Left lobe of liver (tissue), 2 donors: ENCODE measurements around the gene DHFR. TPM values are rescaled to one million over a fixed set of nuclear protein-coding genes. Genes with fewer than 3 reads are reported as not detected.
"Not testable (repeated sequence)": the region's sequence is repeated elsewhere in the genome, so short reads cannot be mapped to it uniquely, and the experiment has no call there.

Experiments used
- ATAC-seq: fragments of 200-7000 bp; cut with Tn5 transposase; one replicate; pipeline ENCODE4 v1.9.1; 2020; ENCODE audit warnings: mild to moderate bottlenecking, moderate library complexity
- DNase-seq: peaks from one replicate; pipeline ENCODE4 v3.0.0-alpha.2; 2020; ENCODE audit warnings: low spot score
- total RNA-seq: library from RNA; stranded (reverse); gene quantifications from one replicate; pipeline ENCODE4 v1.2.1, GENCODE V29; 2021
- donor health status: DM: no; HTN: no; CAD: no; lungs with moderate emphysema.
- donor health status: DM: no; HTN: yes; CAD: no.

DHFR gene
- total RNA-seq, 1 donor from 2014 or later = 23.1 TPM

- ATAC-seq (no peak), DNase-seq (no peak)
These were observed 53.7 kb downstream of the DHFR start for GRCh38 chr5:80600943-80601693.

DNA sequence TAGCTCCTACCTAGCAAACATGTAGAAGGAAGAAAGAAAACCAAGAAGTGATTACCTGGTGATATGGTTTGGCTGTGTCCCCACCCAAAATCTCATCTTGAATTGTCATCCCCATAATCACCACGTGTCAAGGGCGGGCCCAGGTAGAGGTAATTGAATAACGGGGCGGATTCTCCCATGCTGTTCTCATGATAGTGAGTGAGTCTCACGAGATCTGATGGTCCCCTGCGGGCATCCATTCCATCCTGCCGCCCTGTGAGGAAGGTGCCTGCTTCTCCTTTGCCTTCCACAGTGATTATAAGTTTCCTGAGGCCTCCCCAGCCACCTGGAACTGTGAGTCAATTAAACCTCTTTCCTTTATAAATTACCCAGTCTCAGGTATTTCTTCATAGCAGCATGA, 57.3 kb downstream of the DHFR start:
- no peak for DNase-seq
- ATAC-seq = no peak

- DNase-seq = no peak
These were observed 60.0 kb downstream of the DHFR start for GRCh38 chr5:80594810-80595209.

DNA sequence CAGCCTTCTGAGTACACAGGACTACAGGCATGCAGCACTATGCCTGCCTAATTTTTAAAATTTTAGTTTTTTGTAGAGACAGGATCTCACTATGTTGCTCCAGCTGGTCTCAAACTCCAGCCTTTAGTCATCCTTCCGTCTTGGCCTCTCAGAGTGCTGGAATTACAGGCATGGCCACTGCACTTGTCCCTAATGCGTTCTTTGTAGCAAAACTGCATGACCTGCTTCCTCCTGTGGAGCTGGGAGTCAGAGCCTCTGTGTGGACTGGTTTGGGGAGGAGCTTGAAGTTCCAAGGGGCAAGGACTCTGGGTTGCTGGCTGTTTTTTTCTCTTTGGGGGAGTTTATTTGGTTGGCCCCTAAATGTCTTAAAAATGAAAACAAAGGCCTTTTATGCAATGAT, 62.0 kb downstream of the DHFR start:
- DNase-seq (no peak), ATAC-seq (no peak)

More at GRCh38 chr5:80594810-80595209, 60.0 kb downstream of the DHFR start:
- no peak for ATAC-seq

DNA sequence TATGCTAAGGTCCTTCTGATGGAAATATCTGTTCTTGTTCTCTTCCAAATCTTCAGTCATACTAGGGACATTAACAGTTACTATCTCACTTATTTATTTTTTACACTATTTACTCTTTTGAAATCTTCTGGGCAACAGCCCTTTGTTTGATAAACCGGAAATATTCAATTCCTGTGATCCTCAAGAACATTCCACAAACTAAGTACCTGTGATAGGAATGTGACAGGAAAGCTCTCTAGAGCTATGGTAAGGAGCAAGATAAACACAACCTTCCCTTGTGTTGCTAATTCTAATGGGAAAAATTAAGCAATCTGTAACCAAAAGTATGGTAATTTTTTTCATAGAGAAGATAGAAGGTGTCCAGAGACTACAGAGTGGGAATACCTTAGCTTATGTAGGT, 62.7 kb downstream of the DHFR start:
- DNase-seq = no peak
- no peak for ATAC-seq

- ATAC-seq = peak; percentile 44
- no peak for DNase-seq
These were observed 63.4 kb downstream of the DHFR start for GRCh38 chr5:80591352-80591751.

GRCh38 chr5:80590766-80591165, 64.0 kb downstream of the DHFR start:
- DNase-seq = no peak
- no peak for ATAC-seq

DNA sequence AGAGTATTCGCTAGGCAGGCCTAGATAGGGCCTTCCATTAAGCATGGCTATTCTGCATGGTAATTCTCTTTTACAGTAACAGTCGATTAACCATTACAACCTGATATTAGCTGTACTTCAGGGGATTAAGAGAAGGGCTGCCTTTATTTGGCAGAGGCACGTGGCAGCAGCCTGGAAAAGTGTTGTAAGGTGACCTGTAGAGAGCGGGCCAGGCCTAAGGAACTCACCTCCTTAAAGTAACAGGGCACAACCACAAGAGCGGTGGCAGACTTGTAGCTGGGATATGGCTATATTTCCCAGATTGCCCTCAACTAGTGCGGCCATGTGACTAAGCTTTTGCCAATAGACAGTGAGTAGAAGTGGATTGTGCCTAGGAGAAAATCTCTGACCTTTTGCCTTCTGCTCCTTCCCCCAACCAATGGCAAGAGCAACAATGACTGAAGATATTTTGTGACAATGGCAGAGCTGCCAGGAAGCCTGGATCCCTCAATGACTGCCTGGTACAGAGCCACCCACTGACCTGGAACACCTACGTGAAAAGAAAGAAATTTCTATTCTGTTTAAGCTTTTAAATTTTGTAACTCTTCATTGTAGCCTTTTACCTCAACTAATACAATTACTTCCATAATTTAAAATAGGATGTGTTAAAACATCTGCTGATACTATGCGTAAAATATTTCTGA, 65.8 kb downstream of the DHFR start:
- DNase-seq (no peak), ATAC-seq (no peak)

- no peak for ATAC-seq
- DNase-seq = no peak
These were observed 70.0 kb downstream of the DHFR start for GRCh38 chr5:80584770-80585169.

DNA sequence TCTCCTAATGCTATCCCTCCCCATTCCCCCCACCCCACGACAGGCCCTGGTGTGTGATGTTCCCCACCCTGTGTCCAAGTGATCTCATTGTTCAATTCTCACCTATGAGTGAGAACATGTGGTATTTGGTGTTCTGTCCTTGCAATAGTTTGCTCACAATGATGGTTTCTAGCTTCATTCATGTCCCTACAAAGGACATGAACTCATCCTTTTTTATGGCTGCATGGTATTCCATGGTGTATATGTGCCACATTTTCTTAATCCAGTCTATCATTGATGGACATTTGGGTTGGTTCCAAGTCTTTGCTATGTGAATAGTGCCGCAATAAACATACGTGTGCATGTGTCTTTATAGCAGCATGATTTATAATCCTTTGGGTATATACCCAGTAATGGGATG, 74.5 kb downstream of the DHFR start:
- not testable (repeated sequence) for ATAC-seq, DNase-seq

- DNase-seq (no peak), ATAC-seq (no peak)
These were observed 75.7 kb downstream of the DHFR start for GRCh38 chr5:80579050-80579449.

DNA sequence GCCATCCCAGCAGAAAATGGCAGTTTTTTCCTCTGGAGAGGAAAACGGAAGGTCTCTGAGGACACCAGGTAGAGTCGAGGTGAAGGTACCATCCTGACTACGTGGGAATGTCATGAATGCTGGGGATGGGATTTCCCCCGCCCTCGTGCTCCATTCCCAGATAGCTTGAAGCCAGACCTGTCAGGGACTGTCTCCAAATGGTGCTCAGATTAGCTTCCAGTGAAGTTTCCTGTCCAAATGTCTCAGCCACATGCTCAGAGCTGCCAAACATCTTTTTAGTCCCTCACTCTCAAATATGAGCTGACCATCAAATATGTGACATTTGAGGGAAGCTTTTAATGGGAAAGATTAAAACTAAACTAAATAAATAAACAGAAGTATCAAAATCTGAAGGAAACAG, 77.1 kb downstream of the DHFR start:
- ATAC-seq (no peak), DNase-seq (no peak)

GRCh38 chr5:80576383-80576782, 78.4 kb downstream of the DHFR start:
- no peak for DNase-seq

More at GRCh38 chr5:80576383-80576782, 78.4 kb downstream of the DHFR start:
- ATAC-seq = no peak

Other genes starting within 250 kb of the DHFR start
- 16.1 TPM for gene ZFYVE16, start 246.9 kb downstream of the DHFR start, total RNA-seq
- gene FAM151B, start 166.9 kb downstream of the DHFR start, total RNA-seq = 1.2 TPM
- not detected for gene ANKRD34B, start 84.7 kb downstream of the DHFR start, total RNA-seq
- 12.3 TPM for gene MSH3, start 331 bp downstream of the DHFR start, total RNA-seq